Subcutaneous adipose tissue (tissue), 4 donors: ENCODE measurements around the gene ADGRE3. TPM values are rescaled to one million over a fixed set of nuclear protein-coding genes. Genes with fewer than 3 reads are reported as not detected.

Experiments used
- CTCF ChIP-seq: fragments of 450-650 bp; IDR thresholded peaks from one replicate; pipeline ENCODE4 v1.5.1; 2016; ENCODE audit warnings: low read depth, mild to moderate bottlenecking, control low read depth, antibody characterized with exemption, moderate library complexity
- total RNA-seq, 4 donors: library from RNA; depleted of rRNA; stranded (reverse); fragments of >200 nt; gene quantifications; one replicate each; pipeline ENCODE4 v1.1.0, GENCODE V29; 2016

ADGRE3 gene
- total RNA-seq, 4 donors from 2014 or later: 0.34 to 0.38 TPM; not detected in 2

GRCh38 chr19:14582894-14583340 lies 91.7 kb downstream of the ADGRE3 start, which contains the start of gene CLEC17A:
TSS of gene CLEC17A (plus strand) at chr19:14583084. CDS start at chr19:14583161, 77 bp downstream.
- TF ChIP-seq CTCF: no peak

DNA sequence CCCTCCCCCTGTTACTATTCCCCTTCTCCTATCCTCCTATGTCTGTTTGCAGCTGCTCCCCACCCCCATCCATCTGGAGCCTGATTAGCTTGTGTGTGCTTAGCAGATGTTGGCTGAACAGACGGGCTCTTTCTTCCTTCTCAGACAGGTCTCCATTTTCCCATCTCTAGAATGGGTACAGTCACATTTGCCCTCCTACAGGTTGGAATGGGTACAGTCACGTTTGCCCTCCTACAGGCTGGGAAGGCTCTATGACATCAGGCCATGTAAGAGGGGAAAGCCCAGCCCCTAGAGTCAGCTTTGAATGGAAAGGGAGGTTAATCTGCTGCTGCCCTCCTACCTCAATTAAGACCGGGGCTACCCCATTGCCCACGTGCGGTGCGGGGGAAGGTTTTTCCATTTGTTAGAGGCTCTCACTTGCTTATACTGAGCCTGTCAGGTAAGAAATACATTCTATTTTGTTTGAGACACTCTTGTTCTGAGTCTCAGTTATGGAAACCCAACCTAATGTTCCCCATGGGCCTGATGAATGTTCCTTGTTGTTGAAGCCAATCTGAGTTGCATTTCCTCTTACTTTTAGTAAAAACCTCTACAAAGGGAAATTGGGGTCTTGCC lies 93.9 kb downstream of the ADGRE3 start:
- no peak for TF ChIP-seq CTCF

DNA sequence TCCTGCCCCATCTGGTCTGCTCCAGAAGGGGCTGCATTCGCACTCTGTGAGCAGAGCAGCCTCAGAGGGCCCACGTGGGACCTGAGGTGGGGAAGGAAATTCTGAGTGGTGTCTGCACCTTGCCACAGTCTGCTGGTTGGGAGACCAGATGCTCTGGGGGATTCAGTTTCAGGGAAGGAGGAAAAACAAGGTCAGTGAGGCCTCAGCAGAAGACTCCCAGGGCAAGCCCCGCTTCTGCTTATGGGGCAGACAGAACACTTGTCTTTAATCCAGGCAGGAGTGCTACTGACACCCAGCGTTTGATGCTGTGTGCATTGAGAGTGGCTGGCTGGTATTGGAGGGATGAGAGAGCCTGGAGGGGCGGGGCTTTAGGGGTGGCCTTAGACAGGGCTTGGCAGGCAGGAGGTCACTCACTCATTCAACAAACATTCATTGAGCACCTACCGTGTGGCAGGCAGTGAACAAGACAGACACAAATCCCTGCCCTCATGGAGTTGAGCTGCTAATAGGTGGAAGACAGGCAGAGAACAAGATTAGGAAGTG lies 96.7 kb downstream of the ADGRE3 start:
- TF ChIP-seq CTCF: no peak

DNA sequence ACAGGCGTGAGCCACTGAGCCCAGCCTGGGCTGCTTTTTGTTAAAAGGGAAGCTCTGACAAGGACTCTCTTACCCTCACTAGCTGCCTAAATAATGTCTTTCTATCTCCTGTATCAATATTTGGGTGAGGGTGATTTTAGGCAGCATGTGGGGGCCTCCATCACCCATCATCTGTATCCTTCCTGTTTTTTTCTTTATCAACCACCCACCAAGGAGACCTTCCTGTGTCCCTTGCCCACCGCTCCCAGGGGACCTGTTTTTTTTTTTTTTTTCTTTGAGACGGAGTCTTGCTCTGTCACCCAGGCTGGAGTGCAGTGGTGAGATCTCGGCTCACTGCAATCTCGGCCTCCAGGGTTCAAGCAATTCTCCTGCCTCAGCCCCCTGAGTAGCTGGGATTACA lies 97.4 kb downstream of the ADGRE3 start:
- no peak for TF ChIP-seq CTCF

DNA sequence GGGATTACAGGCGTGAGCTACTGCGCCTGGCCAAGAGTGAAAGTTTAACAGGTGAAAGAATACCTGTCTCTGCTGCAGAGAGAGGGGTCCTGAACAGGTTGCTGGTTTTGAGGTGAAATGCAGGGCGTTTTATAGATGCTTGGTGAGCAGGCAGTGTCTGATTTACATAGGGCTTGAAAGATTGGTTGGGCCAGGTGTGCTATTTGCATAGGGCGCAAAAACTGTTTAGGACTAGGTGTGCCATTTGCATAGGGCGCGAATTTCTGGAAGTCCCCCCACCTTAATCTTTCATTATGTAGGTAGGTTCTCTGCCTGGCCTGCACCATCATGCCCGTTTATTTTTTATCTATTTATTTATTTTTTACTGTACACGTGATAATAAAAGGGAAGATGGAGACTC lies 98.3 kb downstream of the ADGRE3 start:
- no peak for TF ChIP-seq CTCF

- no peak for TF ChIP-seq CTCF
Measured at GRCh38 chr19:14575428-14575980, 99.1 kb downstream of the ADGRE3 start.

DNA sequence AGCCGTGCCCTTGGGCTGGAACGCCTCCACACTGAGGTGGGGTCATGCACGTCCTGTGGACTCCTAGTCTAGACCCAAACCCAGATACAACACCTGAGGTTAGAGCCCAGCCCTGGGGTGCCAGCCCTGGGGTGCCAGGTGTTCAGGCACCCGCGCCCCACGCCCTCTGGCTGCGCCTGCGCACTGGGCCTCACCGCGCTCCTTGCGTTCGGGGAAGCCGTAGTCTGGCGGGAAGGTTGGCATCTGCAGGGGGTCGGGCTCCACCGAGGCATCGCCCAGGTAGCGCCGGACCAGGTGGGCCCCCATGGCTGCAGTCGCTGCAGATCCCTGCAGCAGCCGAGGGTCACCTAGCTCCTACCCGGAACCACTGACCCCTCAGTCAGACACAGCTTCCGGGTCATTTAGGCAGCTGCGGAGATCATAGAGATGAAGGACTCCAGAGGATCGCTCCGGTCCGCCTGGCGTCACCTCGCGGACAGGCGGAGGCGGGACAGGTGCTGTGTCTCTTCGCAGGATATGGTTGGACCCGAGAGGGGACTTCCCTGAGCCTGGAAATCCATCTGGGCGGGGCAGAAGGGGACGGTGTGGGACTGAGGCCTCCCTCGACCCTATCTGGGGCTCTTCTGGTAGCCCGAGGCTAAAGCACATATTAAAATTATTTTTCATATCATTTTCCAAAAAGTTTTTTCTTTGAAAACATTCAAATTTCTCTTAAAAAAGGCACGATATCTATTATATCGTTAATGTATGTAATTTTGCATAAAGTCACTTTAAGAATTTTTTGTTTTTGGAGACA lies 102.8 kb downstream of the ADGRE3 start, which contains the start of gene NDUFB7:
Gene NDUFB7, minus strand, starts transcription at position 372 of the 796 bp plus-strand sequence. Its CDS starts 66 bp downstream, at position 306.
- no peak for TF ChIP-seq CTCF
